ENCODE results near the gene FDXR.

Gene FDXR

DNA sequence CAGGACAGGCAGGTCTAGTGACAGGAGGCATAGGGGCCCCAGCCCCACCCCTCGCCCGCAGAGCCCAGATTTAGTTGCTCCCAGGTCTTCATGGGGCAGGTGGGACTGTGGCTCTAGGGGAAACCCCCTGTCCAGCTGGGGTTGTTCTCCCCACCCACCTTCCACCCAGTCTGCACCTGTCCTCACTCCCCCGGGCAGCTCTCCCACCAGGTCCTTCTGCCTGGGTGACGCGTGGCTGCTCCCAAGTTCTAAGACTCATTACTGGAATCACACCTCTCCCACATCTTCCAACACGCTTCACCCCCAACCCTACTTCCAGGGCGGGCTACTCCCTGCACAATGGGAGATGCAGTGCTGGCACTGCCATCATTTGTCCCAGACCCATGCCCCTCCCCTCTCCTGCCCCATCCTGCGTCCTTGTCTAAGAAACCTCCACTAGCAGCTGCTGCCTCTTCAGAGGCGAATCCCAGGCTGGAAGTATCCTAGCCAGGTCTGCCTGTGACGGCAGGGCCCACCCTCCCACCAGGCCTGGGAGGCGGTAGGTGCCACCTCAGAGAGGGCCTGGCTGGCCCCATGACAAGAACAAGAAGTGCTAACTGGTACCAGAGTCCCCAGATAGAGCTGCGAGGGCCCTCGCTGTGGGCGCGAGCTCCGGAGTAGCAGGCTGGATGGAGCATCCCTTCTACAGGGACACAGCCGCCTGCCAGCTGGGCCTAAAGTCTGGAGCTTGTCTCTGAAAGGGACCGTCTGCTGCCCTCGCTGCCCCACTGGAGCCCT lies 35.9 kb downstream of the FDXR start:
- no peak for DNase-seq (ENCODE audit: low read depth in 2 of 2)

- DNase-seq (ENCODE audit: low read depth in 2 of 2) = no peak
These were observed 36.6 kb downstream of the FDXR start for GRCh38 chr17:74836191-74836590.

GRCh38 chr17:74833501-74834377 lies 39.1 kb downstream of the FDXR start:
- no peak for DNase-seq (ENCODE audit: low read depth in 2 of 2)

DNA sequence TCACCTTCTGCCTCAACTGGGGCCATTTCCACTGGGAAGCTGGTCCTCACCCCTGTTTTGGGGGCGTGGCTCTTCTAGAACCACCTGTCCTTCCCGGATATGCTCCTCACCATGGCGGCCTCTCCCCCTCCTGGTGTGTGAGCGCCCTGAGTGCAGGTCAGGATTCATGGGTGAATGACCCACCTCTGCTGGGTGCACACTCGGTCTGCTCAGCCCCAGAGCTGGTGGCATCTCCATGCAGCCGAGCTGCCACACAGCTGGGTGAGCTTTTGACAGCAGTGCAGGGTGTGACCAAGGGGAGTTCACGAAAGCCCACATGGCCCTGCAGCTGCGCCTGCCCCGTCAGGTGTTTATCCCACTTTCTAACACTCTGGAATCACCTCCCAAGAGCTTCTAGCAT lies 40.4 kb downstream of the FDXR start:
- DNase-seq (ENCODE audit: low read depth in 2 of 2) = no peak

GRCh38 chr17:74831444-74832146 lies 41.2 kb downstream of the FDXR start:
- DNase-seq (ENCODE audit: low read depth in 2 of 2) = no peak

- no peak for DNase-seq (ENCODE audit: low read depth in 2 of 2)
These were observed 41.9 kb downstream of the FDXR start for GRCh38 chr17:74830861-74831260.

DNA sequence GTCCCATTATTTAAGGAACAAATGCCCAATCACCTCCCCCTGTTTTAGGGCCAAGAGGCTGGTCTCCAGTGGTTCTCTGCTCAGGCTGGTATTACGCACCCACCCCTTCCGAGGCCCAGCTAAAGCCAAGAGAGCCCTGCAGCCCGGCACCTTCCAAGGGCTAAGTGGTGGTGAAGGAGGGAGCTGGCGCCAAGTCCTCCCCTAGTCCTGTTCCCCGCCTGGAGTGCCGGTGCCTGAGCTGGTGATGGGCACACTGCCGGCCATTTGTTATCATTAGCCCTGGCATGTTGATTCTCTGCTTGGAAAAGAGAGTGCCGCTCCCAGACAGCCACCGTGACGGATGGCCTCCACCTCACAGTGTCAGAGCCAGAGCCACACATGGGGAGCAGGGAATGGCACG lies 45.0 kb downstream of the FDXR start:
- DNase-seq (ENCODE audit: low read depth in 2 of 2) = no peak

DNA sequence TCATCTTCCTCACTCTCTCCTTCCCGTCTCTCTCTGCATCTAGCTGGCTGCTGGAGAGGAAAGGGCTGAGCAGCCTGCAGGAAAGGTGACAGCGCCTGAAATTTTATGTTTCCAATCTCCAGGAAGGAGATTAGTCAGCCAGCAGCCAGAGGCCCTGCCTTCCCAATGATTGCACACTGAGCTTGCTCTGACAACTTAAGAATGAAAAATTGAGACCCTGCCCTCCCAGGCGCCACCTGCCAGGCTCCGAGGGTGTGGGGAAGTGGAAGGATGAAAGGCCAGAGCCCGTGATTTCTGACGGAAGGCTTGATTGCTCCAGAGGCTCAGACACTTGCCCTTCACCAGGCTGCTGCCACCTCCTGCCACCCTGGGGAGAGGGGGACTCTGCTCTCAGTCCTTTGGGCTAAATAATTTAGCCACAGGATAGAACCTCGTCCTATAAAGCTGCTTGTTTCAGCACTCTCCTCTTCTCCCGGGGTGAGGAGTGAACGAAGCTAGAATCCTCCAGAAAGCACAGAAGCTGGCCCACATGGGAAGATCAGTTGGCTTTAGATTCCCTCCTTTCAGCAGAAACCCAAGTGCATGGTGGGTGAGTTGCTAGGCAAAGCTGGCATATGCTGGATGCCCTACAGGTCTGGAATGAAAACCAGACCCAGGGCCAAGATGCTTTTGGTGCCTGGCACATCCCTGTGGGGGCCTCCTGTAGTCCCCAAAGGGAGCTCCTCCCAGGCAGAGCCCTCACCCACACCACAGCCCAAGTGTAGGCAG lies 46.7 kb downstream of the FDXR start:
- DNase-seq (ENCODE audit: low read depth in 2 of 2) = no peak

- DNase-seq (ENCODE audit: low read depth in 2 of 2) = no peak
These were observed 47.7 kb downstream of the FDXR start for GRCh38 chr17:74824961-74825627.

DNA sequence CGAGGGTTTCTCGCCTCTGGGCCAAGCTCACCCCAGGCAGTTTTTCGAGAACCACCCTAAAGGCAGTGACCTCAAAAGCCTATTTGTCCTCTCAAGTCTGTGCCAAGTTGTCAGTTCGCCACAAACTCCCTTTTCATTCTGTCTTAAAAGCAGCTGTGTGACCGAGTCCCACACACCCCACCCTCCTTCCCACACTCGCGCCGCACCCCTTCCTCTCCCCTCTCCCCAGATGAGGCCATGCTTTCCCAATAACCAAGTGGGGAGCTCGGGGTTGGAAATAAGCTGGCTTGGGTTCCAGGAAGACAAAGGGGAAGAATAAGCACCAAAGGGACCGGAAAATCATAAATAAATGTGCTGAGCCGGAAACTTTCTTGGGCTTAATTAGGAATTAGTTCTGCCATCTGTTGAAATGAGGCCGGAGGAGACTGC lies 49.8 kb downstream of the FDXR start:
- DNase-seq (ENCODE audit: low read depth in 2 of 2) = no peak

DNA sequence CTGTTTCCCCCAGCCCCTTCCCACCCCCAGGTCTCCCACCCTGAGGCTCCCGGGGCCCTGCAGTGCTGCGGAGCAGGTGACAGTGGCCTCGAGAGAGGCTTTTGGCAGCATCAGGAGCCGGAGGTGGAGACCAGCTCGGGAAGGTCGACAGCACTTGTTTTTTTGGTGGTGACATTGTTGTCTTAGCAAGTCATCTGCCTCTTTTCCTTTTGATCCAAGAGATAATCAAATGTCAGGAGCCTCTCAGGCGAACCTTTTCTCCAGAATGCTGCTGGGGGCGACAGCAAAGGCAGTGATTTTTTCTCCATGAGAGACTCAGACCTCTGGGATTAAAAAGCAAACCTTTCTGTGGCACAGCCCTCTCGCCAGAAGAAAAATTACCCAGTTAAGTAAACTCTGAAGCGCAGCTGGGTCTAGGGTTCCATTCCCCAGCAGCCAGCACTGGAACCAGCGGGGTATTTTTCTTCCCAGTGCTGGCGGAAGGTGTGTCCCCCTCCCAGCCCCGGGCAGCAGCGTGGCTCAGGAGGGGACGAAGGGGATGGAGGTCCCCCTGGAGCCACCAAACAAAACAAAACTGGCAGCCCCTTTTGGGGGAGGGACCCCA lies 50.4 kb downstream of the FDXR start:
- no peak for DNase-seq (ENCODE audit: low read depth in 2 of 2)

DNA sequence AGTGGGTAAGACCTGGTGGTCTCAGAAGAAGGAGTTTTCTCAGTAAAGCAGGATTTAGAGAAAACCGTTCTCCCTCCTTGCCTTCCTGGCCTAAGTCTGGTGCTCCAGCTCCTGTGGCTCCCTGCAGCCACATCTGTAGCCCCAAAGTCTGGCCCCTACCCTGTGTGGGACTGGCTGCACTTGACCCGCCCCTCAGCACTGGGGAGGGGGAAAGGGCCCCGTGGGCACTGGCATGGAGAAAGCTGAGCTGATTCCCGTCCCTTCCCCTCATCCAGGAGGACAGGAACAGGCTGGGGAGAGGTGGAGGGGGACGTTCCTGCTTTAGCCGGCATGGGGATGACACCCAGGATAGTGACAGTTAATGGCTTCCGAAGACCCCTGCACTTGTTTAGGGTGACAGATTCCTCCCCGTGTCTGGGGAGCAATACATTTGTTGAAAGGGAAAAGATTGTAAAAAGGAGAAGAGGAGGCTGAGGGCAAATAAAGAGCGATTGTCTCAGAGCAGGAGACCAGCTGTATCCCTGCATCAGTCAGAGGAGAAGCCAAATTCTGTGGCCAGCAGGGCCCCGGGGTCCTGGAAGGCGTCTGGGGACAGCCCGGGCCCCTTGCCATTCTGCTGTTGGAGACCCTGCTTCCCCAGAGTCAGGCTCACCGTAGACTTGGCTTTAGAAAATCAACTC lies 51.0 kb downstream of the FDXR start:
- DNase-seq (ENCODE audit: low read depth in 2 of 2) = no peak

- DNase-seq (ENCODE audit: low read depth in 2 of 2) = no peak
These were observed 52.9 kb downstream of the FDXR start for GRCh38 chr17:74819801-74820436.

DNA sequence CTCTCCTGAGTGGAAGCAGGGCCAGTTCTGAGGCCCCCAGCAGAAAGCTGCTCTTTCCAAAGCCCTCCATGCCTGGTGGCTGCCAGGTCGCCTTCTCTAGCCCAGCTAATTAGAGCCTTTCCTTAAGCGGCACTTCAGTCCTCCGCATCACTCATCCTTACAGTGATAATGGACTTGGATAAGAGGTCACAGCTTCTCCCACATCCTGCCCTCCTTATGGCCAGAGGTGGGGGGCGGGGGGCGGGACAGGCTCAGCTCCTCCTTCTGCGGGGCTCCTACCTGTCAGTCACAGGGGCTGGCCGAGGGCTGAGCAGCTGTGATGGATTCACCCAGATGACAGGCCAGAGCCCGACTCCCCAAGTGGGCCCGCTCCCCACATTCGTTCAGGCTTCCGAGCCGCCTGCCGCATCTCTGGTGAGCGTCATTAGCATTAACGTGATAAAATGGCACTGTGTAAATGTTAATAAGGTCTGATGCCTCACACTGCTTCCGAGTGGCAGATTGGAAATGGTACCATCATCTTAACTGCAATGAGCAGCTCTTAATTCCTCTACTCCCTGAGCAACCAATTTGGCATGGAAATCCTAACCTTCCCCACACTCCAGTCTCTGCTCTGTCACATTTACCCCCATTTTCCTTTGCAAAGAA lies 54.4 kb downstream of the FDXR start:
- DNase-seq (ENCODE audit: low read depth in 2 of 2) = no peak

GRCh38 chr17:74816905-74817620 lies 55.7 kb downstream of the FDXR start:
- no peak for DNase-seq (ENCODE audit: low read depth in 2 of 2)

DNA sequence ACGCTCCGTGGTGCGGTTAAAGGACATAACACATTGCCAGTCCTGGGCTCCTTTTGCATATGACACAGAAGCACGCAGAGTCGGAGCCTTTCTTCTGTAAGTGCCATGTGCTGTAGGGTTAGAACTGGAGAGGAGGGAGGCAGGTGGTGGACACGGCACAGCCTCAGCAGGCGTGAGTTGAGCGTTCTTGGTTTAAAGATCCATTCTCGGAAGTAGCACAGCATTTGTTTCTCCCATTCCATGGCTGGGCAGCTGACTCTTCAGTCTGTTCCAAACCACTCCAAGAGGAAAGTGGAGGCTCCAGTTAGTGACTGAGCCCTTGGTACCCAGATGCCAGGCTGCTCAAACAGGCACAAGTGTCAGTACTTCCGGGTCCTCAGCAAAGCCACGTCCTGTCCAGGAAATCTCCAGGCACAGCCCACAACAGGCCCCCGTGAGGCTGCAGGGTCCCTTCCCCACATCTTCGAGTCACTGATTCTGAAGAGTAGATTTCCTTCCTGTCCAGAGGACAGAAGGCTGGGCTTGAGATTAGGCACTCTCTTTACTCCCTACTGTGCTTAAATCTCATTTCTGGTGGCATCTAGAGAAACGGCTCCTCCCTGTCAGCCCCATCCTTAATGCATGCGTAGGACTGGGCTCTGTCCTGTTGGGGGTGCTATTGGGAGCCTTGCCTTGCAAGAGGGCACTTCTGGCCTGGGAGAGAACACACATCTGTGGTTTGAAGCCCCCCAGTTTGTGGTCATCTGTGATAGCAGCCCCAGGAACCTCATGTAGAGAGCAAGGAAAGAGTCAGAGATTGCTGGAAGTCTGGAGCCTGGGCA lies 57.0 kb downstream of the FDXR start:
- DNase-seq (ENCODE audit: low read depth in 2 of 2) = no peak

DNA sequence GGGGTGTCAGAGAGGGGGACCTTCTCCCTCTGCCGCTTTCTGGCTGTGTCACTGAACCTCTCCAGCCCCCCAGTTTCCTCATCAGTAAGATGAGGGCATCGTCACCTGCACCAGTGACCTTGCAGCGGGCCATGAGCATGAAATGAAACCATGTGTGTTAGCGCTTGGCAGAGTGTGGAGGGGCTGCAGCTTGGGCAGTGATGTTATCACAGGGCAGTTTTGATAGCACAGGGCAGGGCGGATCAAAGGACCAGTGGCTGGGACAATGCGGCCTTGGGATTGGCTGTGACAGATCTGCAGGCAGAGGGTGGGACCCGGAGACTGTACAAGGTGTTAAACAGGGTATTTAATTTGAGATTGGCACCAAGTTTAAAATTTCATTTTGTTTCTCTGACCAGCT lies 57.7 kb downstream of the FDXR start:
- no peak for DNase-seq (ENCODE audit: low read depth in 2 of 2)

DNA sequence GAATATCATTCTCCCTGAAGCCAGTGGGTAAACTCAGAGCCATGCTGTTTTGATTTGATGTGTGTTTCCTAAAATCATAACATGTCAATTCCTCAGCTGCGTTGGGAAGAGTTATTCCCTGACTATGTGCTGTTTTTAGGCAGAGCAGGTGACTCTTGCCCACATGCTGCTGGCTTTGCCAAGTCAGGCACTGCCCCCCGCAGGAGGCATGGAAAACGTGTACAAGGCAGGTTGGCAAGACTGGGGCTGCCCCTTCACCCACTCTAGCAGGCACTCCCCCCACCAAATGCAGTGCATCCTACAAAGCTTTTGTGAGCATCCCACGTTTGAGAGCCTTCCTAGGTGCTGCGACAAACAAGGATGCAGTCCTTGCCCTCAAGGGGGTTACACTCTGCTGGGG lies 58.3 kb downstream of the FDXR start:
- DNase-seq (ENCODE audit: low read depth in 2 of 2) = no peak
